Endometrial microvascular endothelial cells (primary cell): Measurements from ENCODE around the gene ACOXL. TPM values are rescaled to one million over a fixed set of nuclear protein-coding genes. Genes with fewer than 3 reads are reported as not detected.

ENCODE experiments used
- in situ Hi-C: cut with HindIII; loops from 2 replicates; pipeline ENCODE4 v1.10.0; 2017; ENCODE audit warnings: low sequenced_read_pairs, low pct_unique_long_range_greater_than_20kb; ENCODE audit errors: inconsistent ontology term
- total RNA-seq: library from RNA; depleted of rRNA; stranded (reverse); fragments of >200 nt; gene quantifications from one replicate; pipeline ENCODE4 v1.2.3, GENCODE V29; 2015; ENCODE audit errors: inconsistent ontology term

ACOXL gene
- total RNA-seq, 1 donor from 2014 or later = not detected

DNA sequence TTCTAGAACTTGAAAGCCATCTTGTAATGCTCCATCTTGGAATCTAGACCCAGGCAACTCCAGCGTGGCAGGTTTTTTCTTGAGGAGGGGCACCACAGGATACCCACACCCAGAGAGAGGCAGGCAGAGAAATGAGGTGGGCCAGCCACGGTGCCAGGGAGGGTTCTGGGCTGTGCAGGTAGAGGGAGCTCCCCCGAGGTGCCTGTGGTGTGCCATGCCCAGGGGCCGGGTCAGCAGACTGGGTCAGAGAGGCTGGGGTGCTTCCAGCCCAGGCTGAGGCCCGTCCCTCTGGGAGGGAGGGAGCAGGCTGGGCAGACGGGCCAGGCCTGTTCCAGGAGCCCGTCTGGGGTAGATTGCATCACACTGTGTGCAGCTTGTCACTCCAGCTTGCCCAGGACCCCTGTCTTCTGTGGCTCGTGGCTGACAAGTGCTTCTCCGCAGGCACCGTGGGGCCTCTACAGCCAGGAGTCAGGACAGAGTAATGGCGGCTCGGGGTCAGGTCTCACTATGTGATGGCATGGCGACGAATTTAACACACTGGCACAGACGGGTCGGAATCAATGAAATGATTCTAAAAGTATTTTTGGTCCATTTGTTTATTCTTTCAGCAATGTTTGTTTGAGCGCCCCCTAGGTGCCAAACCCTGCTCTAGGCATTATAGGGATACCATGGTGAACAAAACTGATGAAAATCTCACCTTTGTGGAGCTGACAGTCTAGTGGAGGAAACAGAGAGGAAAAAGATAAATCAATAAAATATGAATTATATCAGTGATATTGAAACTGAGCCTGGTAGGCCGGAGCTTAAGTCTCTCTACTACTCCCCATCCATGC is 144.0 kb downstream of the ACOXL start:
- in situ Hi-C loops = no loop called here

DNA sequence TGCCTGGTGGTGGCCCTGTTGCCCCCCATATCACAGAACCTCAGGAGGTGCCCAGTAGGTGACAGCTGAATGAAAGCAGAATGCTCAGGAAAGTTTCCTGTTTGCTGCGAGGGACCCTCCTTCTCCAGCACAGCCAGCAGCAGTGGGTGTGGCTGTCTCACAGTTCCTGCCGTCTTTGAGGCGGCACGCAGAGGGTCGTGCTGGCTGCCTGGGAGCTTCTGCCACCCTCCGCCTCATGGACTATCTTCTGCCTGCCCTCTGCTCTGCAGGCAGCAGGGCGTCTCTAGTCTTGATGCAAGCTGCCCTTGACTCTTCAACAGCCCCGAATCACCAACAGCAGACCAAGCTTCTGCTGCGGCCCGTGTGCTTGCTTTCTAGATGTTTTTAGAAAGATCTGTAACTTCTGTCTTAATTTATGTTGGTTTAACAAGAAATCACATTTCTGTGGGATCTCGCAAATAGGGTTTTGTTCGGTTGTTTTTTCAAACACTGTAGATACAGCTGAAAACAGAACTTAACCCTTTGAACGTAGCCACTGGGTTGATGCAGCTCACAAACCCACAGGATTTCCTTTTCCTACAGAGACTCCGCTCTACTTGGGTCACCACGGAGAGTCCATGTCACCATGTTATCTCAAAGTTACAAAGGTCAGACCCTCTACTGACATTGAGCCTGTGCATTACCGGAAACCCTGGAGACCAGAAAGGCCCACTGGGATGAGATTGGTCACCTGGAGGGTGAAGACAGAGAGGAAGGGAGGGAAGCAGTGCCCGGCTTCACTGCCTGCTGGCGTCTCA is 144.9 kb downstream of the ACOXL start:
- in situ Hi-C loops = no loop called here

DNA sequence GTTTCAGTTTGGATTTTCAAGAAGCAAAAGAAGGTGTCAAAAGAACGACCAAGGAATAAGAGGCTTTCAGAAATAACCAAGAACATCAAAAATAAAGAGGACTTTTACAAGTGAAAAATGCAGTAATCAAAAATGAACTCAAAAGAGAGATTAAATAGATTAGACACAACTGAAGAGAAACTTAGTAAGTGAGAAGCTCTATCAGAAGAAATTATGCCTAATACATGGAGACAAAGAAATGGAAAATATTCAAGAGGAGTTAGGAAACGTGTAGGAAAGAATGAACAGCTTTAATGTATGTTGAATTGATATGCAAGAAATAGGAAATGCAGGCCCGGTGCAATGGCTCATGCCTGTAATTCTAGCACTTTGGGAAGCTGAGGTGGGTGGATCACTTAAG is 145.8 kb downstream of the ACOXL start:
- in situ Hi-C loops = no loop called here

DNA sequence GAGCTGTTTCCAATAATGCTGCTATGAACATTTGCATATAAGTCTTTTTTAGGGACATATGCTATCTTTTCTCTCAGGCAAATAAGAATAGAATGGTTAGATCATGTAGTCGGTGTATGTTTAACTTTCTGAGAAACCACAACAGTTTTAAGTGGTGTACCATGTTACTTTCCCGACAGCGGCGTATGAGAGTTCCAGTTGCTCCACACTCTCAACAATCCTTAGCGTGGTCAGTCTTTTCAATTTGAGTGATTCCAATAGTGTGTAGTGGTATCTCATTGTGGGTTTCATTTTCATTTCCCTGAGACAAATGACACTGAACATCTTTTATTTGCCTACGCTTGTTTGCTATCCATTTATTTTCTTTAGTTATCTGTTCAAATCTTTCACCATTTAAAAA is 149.5 kb downstream of the ACOXL start:
- in situ Hi-C loops = no loop called here

DNA sequence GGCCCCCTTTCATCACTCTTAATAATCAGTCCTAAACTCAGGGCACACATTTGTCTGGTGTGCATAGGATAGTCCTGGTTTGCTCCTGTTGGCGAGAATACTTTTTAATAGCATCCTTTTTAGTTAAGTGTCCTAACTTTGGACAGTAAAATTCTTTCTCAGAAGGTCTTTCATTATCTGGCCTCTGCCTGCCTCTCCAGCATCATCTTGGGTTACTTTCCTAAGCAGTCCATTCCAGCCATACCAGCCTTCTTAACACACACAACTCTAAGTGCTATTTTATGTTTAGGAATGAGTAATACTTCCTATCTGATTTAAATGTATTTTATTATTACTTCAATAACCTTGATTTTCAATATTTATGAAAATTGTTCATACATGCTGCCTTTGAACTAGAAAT is 151.0 kb downstream of the ACOXL start:
- in situ Hi-C loops = no loop called here

DNA sequence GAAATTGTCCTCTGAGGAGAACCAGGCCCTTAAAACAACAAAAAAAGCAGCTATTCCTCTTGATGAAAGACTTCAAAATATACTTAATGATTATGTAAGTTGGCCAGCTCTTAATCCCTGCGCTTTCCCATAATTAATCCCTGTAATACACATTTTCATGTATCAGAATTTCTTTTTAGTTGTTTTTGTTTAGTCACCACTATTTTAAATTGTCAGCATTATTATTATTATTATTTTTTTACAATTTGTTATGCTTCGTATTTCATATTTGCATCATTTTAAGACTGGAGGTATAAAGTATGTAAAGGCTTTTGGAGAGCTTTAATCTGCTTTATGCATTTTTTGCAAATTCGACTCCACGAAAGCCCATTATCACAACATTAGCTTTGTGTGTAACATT is 152.9 kb downstream of the ACOXL start:
- in situ Hi-C loops = no loop called here

DNA sequence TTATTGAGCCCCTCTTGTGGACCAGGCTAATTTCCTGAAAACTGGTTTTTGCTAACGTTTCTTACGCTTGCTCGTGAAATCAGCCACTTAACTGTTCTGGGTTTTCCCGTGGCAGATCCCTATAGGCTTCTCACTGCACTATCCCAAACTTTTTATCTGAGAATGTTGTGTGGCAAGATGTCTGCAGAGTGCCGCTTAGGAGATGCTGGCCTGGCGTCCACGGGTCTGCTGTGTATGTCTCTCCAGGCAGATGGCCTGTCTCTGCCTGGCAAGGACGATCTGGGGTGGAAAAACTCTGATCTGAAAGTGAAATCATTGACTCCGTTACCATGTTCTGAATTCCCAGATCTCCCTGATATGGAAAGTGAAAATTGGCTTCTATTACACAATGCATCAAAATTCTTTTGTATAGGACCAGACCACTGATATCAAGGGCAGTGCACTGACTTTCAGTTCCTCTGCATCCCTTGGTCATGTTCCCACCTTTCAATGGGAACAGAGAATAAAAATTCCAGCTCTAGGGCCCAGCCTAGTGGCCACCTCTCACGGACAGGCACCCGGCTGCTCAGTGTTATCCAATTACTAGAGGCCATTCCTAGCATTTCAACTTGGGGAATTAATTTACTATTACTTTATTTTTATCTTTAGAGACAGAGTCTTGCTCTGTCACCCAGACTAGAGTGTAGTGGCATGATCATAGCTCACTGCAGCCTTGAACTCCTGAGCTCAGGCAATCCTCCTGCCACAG is 154.6 kb downstream of the ACOXL start:
- in situ Hi-C loops = no loop called here

DNA sequence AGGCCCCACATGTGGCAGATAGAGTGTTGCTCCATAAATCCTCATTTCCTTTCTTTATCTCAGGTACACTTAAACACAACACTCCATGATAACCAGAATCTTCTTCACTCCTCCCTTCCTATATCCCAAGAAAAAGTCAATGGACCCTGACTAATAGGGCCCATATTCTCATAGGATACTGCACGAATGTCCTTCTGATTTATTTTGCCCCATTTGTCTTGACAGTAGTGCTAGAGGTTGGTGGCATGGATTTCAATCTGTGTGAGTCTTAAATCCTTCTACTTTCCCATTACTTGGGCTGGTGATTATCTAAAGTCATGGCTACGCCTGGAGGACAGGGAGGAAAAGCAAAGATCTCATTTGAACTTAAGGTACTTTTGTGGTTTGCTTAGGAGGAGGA is 156.0 kb downstream of the ACOXL start:
- in situ Hi-C loops = no loop called here

DNA sequence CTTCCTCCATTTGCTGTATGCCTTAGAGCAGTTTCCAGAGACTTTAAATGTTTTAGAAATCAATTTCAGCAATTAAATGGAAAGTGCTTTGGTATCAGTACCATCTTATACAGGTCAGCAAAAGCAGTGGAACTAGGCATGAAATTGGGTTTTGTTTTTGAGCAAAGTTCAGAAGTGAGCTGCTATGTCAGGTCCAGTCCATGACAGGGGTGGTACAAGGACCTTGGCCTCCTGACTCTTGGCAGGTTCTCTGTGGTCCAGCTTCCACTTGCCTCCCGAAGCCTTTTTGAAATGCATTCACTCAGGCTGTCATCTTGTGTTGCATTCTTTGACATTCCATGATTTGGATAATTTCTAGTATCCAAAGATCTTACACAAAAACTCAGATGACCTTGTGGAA is 159.3 kb downstream of the ACOXL start:
- in situ Hi-C loops = no loop called here

DNA sequence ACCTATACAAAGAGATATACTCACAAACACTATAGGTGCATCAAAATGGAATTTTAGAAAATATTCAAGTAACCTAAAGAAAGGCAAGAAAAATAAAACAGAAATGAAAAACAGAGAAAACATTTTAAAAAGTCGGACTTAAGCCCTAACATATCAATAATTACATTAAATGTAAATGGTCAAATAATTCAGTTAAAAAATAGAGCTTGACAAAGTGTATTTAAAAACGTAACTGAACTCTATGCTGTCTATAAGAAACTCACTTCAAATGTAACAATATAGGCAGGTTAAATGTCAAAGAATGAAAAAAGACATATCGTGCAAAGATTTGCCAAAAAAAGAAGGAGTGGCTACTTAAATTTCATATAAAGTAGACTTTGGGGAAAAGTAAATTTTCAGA is 163.9 kb downstream of the ACOXL start:
- in situ Hi-C loops = no loop called here

DNA sequence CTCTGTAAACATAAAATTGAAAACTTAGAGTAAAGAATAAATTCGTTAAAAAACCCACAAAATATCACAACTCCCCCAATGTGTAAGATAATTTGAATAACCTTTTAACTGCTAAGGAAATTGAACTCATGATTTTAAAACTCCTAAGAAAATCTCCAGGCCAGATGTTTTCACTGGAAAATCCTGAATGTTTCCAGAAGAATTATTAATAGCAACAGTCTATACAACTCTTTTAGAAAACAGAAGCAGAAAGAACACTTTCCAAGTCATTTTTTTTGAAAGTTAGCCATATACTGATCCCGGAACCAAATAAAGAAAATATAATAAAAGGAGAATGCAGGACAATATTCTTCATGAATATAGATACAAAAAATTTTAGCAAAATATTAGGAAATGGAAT is 165.6 kb downstream of the ACOXL start:
- in situ Hi-C loops = no loop called here

DNA sequence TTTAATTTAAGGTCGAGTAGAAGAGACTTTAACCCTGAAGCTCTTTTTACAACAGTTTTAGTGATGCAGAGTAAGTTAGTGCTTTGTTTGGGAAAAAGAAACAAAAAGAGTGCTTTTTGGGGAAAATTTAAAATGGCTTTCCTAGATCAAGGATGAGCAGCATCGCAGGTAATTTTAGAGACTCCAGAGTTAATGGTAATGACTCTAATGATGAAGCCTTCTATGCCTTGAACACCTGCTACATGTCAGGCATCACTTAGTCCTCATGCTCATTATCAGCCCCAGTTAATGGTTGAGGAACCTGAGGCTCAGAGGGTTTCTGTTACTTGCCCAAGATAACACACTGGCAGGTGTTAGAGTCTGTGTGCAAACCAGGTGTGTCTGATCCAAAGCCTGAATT is 167.8 kb downstream of the ACOXL start:
- in situ Hi-C loops = no loop called here

DNA sequence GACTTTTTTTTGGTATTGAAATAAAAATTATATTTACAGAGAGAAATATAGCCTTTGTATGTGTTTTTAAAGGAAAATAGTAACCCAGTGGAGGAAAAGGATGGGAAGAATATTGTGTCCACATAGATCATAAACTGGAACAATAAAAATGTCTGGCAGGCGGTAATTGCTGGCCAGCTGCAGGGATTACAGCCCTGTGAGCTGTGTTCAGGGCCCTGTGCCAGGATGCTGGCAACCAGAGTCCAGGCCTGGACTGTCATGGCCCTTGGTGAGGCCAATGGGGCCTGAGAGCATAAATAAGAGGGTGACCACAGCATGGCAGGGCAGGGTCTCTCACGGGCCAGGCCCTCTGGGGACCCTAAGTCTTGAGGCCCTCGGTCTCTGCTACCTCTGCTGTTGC is 171.2 kb downstream of the ACOXL start:
- in situ Hi-C loops = no loop called here

DNA sequence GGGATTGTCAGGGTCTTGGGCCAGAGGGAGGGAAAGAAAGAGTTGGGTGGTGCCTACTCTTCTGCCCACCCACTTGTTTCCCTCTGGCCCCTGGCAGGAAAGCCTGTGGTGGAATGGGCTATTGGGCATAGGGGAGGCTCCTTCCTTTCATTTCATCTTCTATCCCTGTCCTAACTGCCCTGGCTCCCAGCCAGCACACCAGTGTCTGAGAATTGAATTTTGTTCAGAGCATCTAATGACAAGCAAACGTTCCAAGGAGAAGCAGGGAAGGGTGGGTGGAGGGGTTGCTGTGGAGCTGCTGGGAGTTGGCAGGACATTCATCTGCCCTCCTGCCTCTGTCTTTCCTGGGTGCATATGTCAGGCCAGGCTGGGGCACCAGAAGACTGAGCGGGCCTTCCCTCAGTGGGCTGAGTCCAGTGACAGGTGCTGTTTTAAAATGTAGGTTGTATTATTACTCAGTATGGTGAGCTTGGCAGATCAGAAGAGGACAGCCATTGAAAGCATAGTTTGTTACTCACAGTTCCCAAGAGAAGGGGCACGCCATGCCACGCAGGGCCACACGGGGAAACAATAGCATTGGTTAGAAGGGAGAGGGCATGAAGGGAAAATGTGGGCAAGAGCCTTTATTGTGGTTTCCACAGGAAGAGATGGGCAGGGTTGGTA is 171.9 kb downstream of the ACOXL start:
- in situ Hi-C loops = no loop called here

DNA sequence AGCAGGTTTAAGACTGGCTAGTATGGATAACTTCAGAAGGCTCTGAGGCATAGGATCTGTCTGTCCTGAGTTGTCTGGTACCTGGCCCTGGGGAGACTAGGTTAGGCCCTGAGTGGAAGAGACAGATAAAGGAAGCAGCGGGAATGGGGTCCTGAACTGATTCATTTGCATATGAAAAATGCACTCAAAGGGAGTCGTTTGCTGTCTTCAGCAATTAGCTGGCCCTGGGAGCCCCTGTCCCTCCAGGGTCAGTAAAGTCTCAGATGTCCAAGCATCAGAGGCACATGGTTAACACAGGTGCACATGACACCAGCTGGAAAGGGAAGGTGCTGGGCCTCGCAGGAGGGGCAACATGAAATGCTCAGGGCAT is 172.4 kb downstream of the ACOXL start:
- in situ Hi-C loops = no loop called here

DNA sequence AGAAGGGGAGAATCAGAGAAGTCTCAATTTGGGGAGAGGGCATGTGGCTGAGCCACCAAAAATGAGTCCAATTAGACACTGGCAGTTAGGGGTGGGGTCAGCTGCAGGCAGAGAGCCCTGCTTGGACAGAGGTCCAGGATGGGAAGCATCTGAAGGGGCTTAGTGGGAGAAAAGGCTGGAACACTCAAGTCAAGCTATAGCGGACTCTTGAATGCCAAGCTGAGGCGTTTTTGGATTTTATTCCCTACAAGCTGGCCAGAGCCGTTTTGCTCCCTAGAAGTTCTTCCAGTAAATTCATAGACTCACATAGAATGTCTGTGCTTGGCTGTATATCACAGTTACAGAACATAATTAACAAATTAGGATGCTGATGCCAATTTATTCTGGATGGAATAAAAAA is 172.8 kb downstream of the ACOXL start:
- in situ Hi-C loops = no loop called here

DNA sequence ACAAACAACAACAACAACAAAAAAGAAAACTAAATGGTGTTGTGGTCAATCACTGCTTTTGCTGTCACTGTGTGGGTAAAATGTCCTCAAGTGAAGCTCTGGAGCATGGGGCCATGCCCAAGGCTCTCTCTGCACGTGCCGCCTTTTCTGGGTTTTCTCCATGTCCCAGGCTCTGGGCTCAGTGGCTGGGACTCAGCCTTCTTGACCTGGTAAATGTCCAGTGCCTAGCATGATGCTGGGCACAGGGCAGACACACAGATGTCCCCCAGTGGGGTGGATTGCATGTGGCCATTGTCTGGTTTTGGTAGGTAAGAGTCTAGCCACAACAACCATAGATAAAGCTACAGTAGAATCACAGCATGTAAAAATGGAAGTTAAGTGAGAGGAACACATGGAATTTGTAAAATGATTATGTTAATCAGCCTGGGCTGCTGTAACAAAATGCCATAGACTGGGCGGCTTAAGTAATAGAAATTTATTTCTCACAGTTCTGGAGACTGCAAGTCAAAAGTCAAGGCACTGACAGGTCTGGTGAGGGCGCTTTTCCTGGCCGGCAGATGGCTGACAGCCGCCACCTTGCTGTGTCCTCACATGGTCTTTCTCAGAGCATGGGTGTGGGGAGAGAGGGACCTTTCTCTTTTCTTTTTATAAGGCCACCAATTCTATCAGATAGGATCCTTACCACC is 174.4 kb downstream of the ACOXL start:
- in situ Hi-C loops = no loop called here

DNA sequence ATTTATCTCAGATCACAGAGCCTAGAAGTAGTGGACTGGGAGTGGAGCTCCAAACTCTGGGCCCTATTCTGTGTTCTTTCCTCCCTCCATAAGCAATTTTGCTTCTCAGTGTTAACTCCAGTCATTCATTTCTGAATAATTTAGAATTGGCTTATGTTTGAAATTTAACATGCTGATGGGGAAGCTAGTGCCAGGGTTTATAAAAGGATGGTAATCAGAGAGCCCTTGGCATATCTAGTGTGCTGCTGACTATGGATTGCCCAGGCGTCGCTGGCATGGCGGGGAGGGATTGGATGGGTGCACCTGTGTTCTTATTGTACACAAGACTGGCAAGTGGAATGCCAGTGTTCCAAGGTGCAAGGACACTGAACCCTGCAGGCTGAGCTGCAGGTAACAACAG is 177.1 kb downstream of the ACOXL start:
- in situ Hi-C loops = no loop called here

DNA sequence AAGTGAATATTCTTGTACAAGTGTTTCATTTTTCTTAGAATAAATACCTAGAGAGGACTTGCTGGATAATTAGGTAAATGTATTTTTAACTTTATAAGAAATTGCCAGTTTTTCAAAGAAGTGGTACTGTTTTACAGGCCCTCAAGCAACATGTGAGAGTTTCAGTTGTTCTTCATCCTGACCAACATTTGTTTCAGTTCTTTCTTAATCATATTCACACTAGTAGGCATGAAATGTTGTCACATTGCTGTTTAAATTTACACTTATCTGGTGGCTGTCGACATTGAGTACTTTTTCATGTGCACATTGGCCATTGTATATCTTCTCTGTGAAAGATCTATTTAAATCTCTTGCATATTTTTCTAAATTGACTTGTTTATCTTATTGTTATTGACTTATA is 178.1 kb downstream of the ACOXL start:
- in situ Hi-C loops = no loop called here
